ENCODE results near the gene CDV3. TPM values are rescaled to one million over a fixed set of nuclear protein-coding genes. Genes with fewer than 3 reads are reported as not detected.
"Not testable (repeated sequence)": the region's sequence is repeated elsewhere in the genome, so short reads cannot be mapped to it uniquely, and the experiment has no call there.

The CDV3 gene
- total RNA-seq, 2 donors from 2014 or later = 108 to 122 TPM

- no peak for DNase-seq (ENCODE audit: low spot score)
- no peak overlapping the region for H3K4me3 ChIP-seq
- H3K27ac ChIP-seq = no peak overlapping the region
- no peaks in the 10 kb centered on the region for H3K9me3 ChIP-seq
- no peaks in the 10 kb centered on the region for H3K27me3 ChIP-seq
- H3K36me3 ChIP-seq = no peaks in the 10 kb centered on the region
- peaks cover 0 to 13% of the 10 kb centered on the region in 2 donors for H3K4me1 ChIP-seq
- no peak for TF ChIP-seq CTCF (IDR thresholded peaks at IDR 0.05)
Measured at GRCh38 chr3:133532951-133533350, 40.5 kb upstream of the CDV3 start.

- H3K4me3 ChIP-seq = no peak overlapping the region
- no peak for TF ChIP-seq CTCF (IDR thresholded peaks at IDR 0.05)
- DNase-seq (ENCODE audit: low spot score) = no peak
Measured at GRCh38 chr3:133535971-133536881, 37.3 kb upstream of the CDV3 start.

GRCh38 chr3:133537131-133537530, 36.4 kb upstream of the CDV3 start:
- H3K27ac ChIP-seq; H3K4me3 ChIP-seq; H3K9me3 ChIP-seq; H3K36me3 ChIP-seq; DNase-seq (ENCODE audit: low spot score); H3K27me3 ChIP-seq: not testable (repeated sequence)
- H3K4me1 ChIP-seq = peaks cover 0 to 13% of the 10 kb centered on the region in 2 donors

More at GRCh38 chr3:133535971-133536881, 37.3 kb upstream of the CDV3 start:
- Histone ChIP-seq H3K9me3 (no peaks in the 10 kb centered on the region), H3K4me1 (peaks cover 0 to 13% of the 10 kb centered on the region in 2 donors), H3K27me3 (no peaks in the 10 kb centered on the region), H3K27ac (peak overlapping the region in 1 of 2 donors; percentile 31), H3K36me3 (no peaks in the 10 kb centered on the region)

GRCh38 chr3:133538154-133538553, 35.3 kb upstream of the CDV3 start:
- TF ChIP-seq CTCF (IDR thresholded peaks at IDR 0.05) = no peak
- Histone ChIP-seq H3K9me3 (no peaks in the 10 kb centered on the region), H3K4me1 (peaks cover 0 to 13% of the 10 kb centered on the region in 2 donors), H3K27me3 (no peaks in the 10 kb centered on the region), H3K27ac (no peak overlapping the region), H3K36me3 (no peaks in the 10 kb centered on the region), H3K4me3 (no peak overlapping the region)
- no peak for DNase-seq (ENCODE audit: low spot score)

- Histone ChIP-seq H3K27me3 (no peaks in the 10 kb centered on the region), H3K4me1 (peaks cover 0 to 7% of the 10 kb centered on the region in 2 donors), H3K9me3 (no peaks in the 10 kb centered on the region), H3K36me3 (no peaks in the 10 kb centered on the region), H3K4me3 (no peak overlapping the region), H3K27ac (no peak overlapping the region)
- no peak for TF ChIP-seq CTCF (IDR thresholded peaks at IDR 0.05)
- no peak for DNase-seq (ENCODE audit: low spot score)
Measured at GRCh38 chr3:133540896-133541674, 32.4 kb upstream of the CDV3 start.

- H3K4me1 ChIP-seq = peaks cover 0 to 12% of the 10 kb centered on the region in 2 donors
- no peaks in the 10 kb centered on the region for H3K36me3 ChIP-seq
- H3K4me3 ChIP-seq = no peak overlapping the region
- H3K27ac ChIP-seq = no peak overlapping the region
- no peaks in the 10 kb centered on the region for H3K27me3 ChIP-seq
- no peak for DNase-seq (ENCODE audit: low spot score)
- TF ChIP-seq CTCF (IDR thresholded peaks at IDR 0.05) = no peak
- H3K9me3 ChIP-seq = no peaks in the 10 kb centered on the region
Measured at GRCh38 chr3:133542871-133543270, 30.6 kb upstream of the CDV3 start.

- not testable (repeated sequence) for H3K4me3 ChIP-seq; H3K9me3 ChIP-seq; H3K27me3 ChIP-seq; H3K27ac ChIP-seq; H3K36me3 ChIP-seq; DNase-seq (ENCODE audit: low spot score)
- peaks cover 0 to 17% of the 10 kb centered on the region in 2 donors for H3K4me1 ChIP-seq
Measured at GRCh38 chr3:133544983-133545382, 28.5 kb upstream of the CDV3 start.
